GDM1 (cell line): ENCODE results near the gene PON3.

Experiments used
- DNase-seq: peaks from one replicate; lab custom pipeline; 2025; lab: John Stamatoyannopoulos, UW

Gene PON3

DNA sequence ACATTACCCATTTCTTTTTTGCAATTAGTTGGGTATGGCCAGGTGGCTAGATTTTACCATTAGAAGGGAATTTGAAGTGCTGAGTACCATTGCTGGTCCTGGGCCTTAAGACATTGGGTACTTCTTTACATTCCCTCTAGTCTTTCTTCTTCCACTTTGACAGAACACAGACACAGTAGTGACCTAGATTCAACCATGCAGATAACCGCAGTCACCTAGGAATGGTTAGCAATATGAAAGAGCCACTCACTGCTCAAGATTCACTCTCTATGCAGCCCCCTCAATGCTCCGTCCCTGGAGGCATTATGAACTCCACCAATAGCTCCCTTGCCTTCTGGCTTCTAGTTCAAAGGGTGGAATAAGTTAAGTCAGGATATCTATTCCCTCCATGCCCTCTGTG, 55.7 kb downstream of the PON3 start:
- no peak for DNase-seq

DNA sequence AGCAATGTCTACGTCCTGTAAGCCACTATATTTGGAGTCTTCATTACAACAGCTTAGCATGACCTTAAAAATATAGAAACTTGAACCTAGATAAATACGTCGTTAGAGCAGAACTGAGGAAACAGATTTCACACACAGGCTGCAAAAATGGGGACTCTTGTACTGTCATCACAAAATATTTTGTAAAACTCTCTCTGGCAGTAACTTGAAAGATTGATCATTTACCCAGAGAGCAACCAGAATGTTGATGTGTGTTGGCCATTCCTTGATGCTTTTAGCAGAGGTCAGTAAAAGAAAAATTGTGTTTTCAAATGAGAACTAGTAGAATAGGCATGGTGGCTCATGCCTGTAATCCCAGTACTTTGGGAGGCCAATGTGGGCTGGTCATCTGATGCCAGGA, 57.3 kb downstream of the PON3 start:
- no peak for DNase-seq

DNA sequence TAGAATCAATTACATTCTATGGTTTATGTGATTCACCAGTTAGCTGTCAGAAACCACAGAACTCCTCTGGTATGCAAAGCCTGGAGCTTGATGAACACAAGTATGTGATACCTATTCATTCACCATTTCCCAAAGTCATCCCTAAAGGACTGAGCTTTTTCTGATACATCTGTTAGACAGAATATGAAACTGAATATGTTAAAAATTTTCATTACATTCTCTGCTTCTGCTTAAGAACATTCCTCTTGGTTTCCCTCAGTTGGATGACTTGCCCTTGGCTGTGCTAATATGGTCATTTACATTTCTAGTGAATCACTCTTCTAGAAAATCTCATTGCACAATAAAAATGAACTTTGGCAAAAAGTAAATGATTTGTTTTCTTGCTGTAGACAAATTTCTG, 61.1 kb downstream of the PON3 start:
- DNase-seq, result no peak

- DNase-seq, result no peak
These were observed 61.7 kb downstream of the PON3 start for GRCh38 chr7:95334447-95334846.

GRCh38 chr7:95330961-95331337, 65.2 kb downstream of the PON3 start:
- no peak for DNase-seq

GRCh38 chr7:95330204-95330960, 65.8 kb downstream of the PON3 start:
- DNase-seq, result peak; percentile 7

- DNase-seq, result no peak
These were observed 68.8 kb downstream of the PON3 start for GRCh38 chr7:95327356-95327755.

- no peak for DNase-seq
These were observed 71.7 kb downstream of the PON3 start, which contains the start of gene PON1 for GRCh38 chr7:95324431-95324830. Gene PON1 (minus strand): TSS chr7:95324532. CDS start chr7:95324475, 57 bp downstream.

- no peak for DNase-seq
These were observed 72.6 kb downstream of the PON3 start for GRCh38 chr7:95323410-95324129.

- DNase-seq, result no peak
These were observed 73.3 kb downstream of the PON3 start for GRCh38 chr7:95322854-95323253.

GRCh38 chr7:95322396-95322795, 73.8 kb downstream of the PON3 start:
- no peak for DNase-seq

DNA sequence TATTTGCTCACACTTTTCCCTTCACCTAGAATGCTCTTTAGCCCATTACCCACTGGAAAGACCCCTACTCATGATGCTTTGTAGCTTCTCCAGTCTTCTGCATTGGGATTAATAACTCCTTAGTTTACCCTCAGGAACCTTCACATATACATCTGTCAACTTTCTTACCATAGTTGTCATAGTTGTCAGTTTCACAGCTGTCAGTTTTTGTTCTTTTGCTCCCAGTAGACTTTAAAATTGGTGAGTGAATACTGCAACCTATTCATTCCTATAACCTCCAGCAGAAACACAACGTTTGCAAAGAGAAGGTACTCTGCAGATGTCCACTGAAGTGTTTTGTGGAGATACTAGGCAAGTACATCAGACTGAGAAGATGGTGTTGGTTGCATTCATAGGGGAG, 74.5 kb downstream of the PON3 start:
- DNase-seq, result no peak

DNA sequence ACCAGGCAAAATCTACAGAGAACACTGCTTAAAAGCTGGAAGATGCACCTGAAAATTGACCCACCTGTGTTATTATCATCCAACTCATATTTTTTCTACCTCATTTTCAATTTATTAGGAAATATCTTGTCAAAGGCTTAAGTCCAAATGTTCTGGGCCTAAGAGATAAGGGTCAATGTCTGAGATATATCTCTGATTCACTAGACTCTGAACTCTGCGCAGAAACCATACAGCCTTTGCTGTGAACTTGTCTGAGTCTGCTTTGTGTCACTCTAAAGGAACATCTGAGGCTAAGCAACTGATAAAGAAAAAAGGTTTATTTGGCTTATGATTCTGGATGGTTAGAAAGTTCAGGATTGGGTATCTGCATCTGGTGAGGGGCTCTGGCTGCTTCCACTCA, 75.5 kb downstream of the PON3 start:
- DNase-seq, result no peak

DNA sequence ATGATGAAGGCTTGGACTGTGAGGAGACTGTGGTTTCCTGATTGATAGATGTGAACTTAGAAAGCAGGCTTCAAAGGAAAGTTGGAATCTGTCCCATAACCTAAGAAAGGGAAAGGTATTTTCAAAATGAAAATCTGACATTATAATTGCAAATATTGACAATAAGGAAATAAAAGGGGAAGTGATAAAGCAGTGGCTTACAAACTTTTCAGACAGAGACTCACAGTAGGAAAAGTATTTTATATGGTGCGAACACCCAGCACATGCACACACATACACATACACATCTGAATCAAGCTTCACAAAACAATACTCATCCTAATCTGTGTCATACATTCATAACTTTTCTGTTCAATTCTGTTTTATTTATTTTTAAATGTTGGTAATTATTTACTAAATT, 76.6 kb downstream of the PON3 start:
- no peak for DNase-seq

DNA sequence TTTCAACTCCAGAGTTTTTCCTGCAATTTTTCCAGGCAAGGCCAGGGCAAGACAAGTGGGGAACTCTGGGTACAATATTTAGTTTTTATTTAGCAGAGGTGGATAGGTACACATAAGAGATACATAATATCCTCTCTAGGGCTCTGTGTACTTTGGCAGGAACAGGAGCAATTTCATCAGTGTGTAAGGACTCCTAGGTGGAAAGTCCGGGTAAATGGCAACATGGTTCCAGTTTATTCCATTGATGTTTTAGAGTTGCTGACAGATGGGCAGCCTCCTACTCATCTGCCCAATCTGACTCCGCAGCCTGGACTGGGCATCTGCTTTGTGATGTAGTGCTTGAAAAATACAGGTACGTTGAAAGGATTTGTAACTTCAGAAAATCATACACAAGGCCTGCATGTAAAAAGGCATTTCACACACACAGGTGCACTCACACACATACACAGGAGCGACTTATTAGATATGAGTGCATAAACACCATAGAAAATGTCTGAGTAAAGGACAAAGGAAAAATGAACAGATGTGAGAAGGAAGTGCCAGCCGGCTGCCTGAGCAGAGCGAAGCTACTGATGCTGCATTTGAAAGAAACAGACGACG, 77.6 kb downstream of the PON3 start:
- DNase-seq, result no peak

DNA sequence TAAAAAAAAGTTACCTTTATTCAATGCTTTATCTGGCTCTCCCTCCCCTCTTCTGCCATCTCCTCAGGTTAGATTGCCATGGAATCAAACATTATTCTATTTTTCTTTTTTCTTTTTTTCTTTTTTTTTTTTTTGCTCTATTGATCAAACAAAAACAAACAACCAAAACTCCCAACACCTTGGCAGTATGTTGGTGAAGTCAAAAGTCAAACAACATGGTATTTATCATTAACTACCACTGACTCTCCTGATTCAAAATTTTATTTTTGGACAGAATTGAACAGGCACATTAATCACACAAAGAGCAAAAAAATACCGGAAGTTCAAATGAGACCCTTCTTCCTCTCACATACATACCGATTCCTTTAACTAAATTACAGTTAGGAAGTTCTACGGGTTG, 78.2 kb downstream of the PON3 start:
- DNase-seq, result no peak

- DNase-seq, result no peak
These were observed 78.6 kb downstream of the PON3 start for GRCh38 chr7:95317546-95317945.

DNA sequence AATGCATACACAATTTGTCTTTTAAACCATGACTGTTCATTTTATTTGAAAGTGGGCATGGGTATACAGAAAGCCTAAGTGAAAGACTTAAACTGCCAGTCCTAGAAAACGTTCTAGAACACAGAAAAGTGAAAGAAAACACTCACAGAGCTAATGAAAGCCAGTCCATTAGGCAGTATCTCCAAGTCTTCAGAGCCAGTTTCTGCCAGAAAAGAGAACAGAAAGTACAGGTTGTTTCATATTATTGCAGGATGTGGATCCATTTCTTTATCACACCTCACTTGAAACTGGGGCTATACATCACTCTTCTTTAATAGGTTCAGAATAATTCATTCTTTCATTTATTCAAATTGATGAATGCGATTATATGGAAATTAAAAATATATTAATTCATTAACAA, 79.6 kb downstream of the PON3 start:
- no peak for DNase-seq

DNA sequence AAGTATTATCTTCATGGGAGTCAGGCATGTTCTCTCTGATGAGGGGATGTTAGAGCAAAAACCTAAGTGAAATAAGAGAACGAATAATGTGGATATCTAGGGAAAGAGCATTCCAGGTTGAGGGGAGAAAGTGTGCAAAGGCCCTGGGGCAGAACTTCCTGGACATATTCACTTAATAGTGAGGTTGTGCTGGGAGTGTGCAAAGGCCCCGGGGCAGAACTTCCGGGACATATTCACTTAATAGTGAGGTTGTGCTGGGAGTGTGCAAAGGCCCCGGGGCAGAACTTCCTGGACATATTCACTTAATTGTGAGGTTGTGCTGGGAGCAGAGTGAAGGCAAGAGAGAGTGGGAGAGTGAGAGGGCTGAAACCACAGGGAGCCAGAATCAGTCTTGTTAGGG, 83.6 kb downstream of the PON3 start:
- no peak for DNase-seq

DNA sequence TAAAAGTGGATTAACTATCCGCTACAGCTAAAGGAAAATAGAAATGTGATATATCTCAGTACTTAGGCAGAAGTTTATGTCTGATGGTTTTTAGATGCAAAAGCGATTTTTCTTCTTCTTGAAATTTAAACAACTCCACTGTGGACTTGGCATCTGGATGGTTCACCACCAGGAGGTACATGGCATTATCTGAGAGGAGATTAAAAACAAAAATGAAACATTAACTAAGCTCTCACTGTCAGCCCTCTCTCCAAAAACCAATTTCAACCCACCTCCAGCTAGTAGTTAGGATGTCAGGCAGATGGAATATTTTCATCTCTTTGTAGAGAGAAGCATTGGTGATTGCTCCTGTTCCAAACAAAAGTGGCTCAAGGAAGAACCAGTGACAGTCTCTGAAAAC, 84.8 kb downstream of the PON3 start:
- no peak for DNase-seq

- no peak for DNase-seq
These were observed 86.2 kb downstream of the PON3 start for GRCh38 chr7:95309951-95310350.
